Measurements from ENCODE around the gene APH1A.
A peak's percentile ranks its signal among the peaks of the same experiment; 100 is the strongest.
"Not testable (repeated sequence)": the region's sequence is repeated elsewhere in the genome, so short reads cannot be mapped to it uniquely, and the experiment has no call there.

The APH1A gene

DNA sequence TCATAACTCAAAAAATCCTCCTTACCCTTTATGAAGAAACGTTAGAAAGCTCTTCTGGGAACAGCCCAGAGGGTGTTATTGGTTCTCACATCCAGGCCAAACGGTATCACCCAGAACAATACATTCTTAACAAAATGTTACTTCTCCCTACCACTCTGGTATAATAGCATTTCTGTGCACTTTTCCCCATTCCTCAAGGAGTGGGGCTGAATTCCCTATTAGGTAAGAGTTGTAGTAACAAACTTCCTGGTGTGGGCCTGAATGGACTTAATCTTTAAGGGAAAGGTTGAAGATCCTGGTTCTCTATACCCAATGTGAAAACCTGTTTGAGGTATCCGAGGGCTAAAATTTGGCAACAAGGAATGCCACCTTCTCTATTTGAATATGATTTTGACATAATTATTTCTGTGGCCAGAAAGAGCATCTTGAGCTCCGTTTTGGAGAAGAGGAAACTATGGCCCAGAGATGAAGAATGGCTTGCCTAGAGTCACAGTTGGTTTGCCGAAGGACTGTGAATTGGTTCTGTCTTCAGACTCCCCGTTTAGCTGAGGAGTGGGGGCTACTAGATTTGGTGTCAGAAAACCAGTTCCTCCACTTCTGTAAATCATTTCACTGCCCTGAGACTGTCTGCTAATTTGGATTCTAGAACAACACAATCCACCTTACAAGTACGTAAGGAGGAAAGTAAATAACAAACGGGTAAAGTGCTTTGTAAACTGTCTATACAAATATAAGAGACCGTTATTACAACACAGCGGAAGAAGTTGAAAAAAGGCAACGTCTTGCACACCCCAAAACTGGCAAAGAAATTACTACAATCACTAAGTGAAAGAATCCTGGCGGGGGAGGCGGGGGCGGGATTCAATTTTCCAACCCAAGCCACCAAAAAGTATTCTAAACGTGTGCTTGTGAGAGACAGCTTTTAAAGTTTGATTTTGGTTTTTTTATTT lies 35.2 kb downstream of the APH1A start:
- DNase-seq: peak; percentile 59

DNA sequence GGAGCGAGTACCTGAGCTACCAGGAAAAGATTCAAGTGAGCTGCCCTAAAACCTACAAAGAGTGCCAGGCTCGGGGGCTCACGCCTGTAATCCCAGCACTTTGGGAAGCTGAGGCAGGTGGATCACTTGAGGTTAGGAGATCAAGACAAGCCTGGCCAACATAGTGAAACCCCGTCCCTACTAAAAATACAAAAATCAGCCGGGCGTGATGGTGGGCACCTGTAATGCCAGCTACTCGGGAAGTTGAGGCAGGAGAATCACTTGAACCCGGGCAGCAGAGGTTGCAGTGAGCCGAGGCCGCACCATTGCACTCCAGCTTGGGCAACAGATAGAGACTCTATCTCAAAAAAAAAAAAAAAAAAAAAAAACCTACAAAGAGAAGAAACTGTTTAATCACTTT lies 35.9 kb downstream of the APH1A start:
- DNase-seq: not testable (repeated sequence)

GRCh38 chr1:150228246-150228645 lies 40.6 kb downstream of the APH1A start:
- DNase-seq: not testable (repeated sequence)

GRCh38 chr1:150227228-150227627 lies 41.6 kb downstream of the APH1A start:
- no peak for DNase-seq

DNA sequence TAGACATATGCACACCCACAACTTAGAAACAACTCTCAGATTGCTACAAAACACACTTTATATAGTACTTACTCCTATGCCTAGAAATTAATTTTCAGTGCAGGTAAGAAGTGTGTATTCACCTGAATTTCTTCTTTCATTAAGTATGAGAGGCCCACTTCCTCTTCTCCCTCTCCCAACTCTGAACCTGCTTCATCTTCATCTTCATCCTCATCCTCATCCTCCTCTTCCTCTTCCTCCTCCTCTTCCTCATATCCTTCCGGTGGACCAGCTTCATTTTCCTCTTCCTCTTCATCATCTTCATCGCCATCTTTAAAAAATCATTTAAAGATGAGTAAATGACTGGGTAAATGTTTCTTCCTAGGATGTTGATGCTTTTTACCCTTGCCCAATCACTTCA lies 42.3 kb downstream of the APH1A start:
- DNase-seq: no peak

- DNase-seq: no peak
These were observed 43.3 kb downstream of the APH1A start for GRCh38 chr1:150225546-150225945.

GRCh38 chr1:150224983-150225382 lies 43.8 kb downstream of the APH1A start:
- no peak for DNase-seq

DNA sequence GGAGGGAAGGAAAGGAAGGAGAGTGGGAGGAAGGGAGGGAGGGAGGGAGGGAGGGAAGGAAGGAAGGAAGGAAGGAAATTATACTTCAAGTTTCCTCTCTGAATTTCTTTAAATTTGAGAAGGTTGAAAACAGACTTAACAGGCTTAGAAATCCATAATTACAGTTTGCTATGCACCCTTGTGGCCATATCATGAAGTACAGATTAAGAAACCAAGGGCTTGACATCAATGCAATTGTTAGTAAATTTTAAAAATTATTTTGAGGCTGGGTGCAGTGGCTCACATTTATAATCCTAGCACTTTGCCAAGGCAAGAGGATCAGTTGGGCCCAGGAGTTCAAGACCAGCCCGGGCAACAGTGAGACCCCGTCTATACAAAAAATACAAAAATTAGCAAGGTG lies 47.3 kb downstream of the APH1A start:
- peak; percentile 69 for DNase-seq

- DNase-seq: not testable (repeated sequence)
These were observed 53.0 kb downstream of the APH1A start for GRCh38 chr1:150215855-150216254.

Measured in hematopoietic multipotent progenitor cell treated with erythropoietin and hydrocortisone succinate and interleukin-3 and kit ligand, for 6 days (in vitro differentiated cells).